Fibroblast of peridontal ligament (primary cell): ENCODE results near the gene DMWD.
A peak's percentile ranks its signal among the peaks of the same experiment; 100 is the strongest.

Source experiments
- DNase-seq: peaks from one replicate; pipeline ENCODE4 v3.0.0-alpha.2; 2010; ENCODE audit errors: extremely low read depth

DMWD gene

GRCh38 chr19:45785781-45786532 is 6.7 kb downstream of the DMWD start:
- DNase-seq: no peak

GRCh38 chr19:45785097-45785496 is 7.5 kb downstream of the DMWD start:
- no peak for DNase-seq

GRCh38 chr19:45784096-45784495 is 8.5 kb downstream of the DMWD start:
- no peak for DNase-seq

GRCh38 chr19:45782820-45783785 is 9.5 kb downstream of the DMWD start:
- peak; percentile 82 for DNase-seq

- DNase-seq: no peak
Observed at GRCh38 chr19:45782162-45782691, 10.4 kb downstream of the DMWD start, which contains the start of gene DMPK. DMPK (minus strand) TSS chr19:45782490; CDS start chr19:45782352, 138 bp downstream.

- no peak for DNase-seq
Observed at GRCh38 chr19:45781214-45782161, 11.2 kb downstream of the DMWD start.

- no peak for DNase-seq
Observed at GRCh38 chr19:45780448-45781213, 12.0 kb downstream of the DMWD start.

GRCh38 chr19:45780146-45780447 is 12.5 kb downstream of the DMWD start:
- DNase-seq: no peak

- DNase-seq: no peak
Observed at GRCh38 chr19:45779231-45780145, 13.2 kb downstream of the DMWD start.

- no peak for DNase-seq
Observed at GRCh38 chr19:45778010-45778661, 14.5 kb downstream of the DMWD start.

- DNase-seq: no peak
Observed at GRCh38 chr19:45777395-45777961, 15.2 kb downstream of the DMWD start.

GRCh38 chr19:45774765-45775164 is 17.9 kb downstream of the DMWD start:
- no peak for DNase-seq

GRCh38 chr19:45773384-45773783 is 19.3 kb downstream of the DMWD start:
- no peak for DNase-seq

- DNase-seq: no peak
Observed at GRCh38 chr19:45772912-45773311, 19.7 kb downstream of the DMWD start.

GRCh38 chr19:45772130-45772840 is 20.4 kb downstream of the DMWD start:
- DNase-seq: no peak

GRCh38 chr19:45771311-45771933 is 21.2 kb downstream of the DMWD start:
- no peak for DNase-seq
